OCI-LY7 (cell line): ENCODE results near the gene NXPH1.

Experiments used
- CTCF ChIP-seq: fragments of 200-600 bp; sonication (generic); conservative IDR thresholded peaks from 2 replicates; pipeline ENCODE4 v1.5.1; 2014; ENCODE audit warnings: mild to moderate bottlenecking, antibody characterized with exemption, low read length, moderate library complexity, mixed read lengths
- EZH2phosphoT487 ChIP-seq: fragments of 200-600 bp; sonication (generic); IDR thresholded peaks from 2 replicates; pipeline ENCODE4 v1.6.1; 2018; ENCODE audit warnings: low read depth, borderline replicate concordance, mild to moderate bottlenecking, mixed run types, antibody characterized with exemption, low read length, moderate library complexity, mixed read lengths

DNA sequence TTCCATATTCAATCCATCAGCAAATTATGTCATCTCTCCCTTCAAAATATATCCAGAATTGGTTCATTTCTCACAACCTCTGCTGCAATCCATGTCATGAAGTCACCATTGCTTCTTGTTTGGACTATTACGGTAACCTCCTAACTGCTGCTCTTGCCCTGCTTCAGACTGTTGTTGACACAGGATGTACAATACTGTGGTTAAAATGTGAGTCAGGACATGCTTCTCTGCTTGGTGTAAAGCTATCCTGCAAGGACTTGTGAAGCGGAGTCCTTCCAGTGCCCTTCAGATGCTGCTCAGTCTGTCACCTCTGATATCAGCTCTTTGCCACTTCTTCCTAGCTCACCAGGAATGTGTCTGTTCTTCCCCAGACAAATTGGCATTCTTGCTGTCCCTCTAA, 10.4 kb upstream of the NXPH1 start:
- no peak for TF ChIP-seq CTCF
- TF ChIP-seq EZH2phosphoT487, result no peak
